NCI-H510A treated with DMSO at 0.1 percent for 48 hours (cell line): ENCODE data around the gene HDGFL3.

Experiments used
- DNase-seq: peaks from one replicate; lab custom pipeline; 2025; lab: John Stamatoyannopoulos, UW

Gene HDGFL3

DNA sequence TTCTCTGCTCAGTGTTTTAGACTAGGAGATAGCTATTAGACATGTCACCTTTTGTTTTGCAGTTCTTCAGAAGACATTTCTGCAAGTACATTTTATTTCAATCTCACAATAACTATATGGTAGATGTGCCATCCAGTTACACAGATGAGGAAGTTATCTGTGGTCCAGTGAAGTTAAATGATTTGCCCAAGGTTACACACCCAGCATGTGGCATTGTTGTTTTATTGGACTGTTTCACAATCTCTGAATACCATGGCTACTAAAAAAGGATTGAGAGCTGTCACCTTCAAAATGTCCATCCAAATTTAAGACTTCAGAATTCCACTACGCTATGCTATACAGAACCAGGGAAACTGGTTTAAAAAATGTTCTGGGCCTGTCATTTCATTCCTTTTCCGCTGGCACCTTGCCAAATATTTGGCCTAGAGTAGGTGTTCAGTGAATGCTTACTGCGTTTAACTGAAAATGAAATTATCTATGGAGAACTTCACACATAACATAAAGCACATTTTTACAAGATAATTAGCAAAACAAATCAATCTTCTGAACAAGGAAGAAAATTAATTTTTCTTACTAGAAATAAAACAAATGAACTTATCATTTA lies 80.0 kb downstream of the HDGFL3 start:
- DNase-seq: no peak

- DNase-seq: peak; percentile 2
These were observed 84.1 kb downstream of the HDGFL3 start for GRCh38 chr15:83123529-83123928.

- DNase-seq: no peak
These were observed 87.5 kb downstream of the HDGFL3 start for GRCh38 chr15:83119968-83120581.

GRCh38 chr15:83118968-83119367 lies 88.7 kb downstream of the HDGFL3 start:
- no peak for DNase-seq

GRCh38 chr15:83118291-83118827 lies 89.3 kb downstream of the HDGFL3 start:
- DNase-seq: no peak

DNA sequence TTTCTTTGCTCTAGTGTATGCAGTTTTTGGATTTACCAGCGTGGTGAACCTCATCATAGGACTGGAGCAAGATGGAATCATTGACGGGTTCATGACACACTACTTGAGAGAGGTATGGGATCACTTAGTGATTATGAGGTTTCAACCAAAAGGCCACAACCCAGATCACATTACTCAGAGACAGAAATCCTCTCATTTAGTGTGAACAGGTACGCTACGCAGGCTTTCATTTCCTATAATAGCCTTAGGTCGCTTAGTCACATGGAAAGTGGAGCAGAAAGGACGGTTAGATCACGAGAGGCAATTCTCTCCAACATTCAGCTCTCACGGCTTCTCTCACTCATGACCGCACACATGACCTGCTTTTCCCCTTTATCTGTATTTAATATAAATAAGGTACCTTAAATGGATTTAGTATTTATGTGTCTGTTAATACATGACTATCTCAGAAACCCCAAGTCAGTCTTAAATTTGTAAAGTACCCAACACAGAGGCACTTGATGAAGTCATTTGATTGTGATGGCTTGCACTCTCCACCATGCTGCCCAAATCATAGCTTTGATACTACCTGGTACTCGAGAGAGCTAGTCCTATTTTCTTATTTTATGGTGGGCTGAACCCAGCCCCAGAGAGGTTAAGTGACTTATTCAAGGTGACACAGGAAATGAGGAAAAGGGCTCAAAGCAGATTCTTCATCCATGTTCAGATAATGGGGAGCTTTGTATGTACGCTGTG lies 91.6 kb downstream of the HDGFL3 start:
- DNase-seq: no peak

- DNase-seq: no peak
These were observed 92.2 kb downstream of the HDGFL3 start for GRCh38 chr15:83115410-83115809.

GRCh38 chr15:83114856-83115255 lies 92.8 kb downstream of the HDGFL3 start:
- no peak for DNase-seq

DNA sequence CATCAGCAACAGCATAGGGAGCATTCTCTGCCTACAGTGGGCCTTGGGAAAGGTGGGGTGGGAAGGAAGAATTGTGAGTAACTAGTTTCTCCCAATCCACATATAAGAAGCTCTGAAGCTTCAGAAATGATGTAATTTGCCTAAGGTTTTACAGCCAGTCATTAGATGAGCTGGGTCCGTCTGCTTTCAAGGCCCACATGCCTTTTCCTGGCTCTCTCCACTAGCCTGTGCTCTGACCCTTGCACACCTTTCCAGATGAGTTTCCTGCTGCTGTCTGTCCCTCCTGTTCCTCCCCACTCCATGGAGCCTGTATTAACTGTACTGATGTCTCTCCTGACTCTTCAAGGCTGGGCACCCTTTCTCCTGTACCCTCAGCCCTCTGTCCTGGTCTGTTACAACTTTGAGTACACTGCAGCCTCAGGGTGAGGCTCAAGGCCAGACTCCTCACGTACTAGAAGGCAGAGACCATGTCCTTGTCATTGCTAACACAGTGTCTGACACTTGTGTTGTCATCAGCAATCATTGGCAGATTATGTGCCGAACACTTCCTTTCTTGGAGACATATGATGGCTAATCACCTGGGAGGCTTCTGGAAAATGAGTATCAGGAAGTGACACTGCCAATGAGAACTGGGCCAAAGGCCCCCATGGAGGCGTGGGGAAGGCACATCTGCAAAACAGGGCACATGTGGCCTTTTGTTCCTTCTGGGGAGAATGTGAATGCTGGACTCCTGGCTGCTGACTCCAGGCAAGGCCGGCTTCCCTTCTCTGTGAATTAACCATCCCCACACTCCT lies 93.5 kb downstream of the HDGFL3 start:
- no peak for DNase-seq

DNA sequence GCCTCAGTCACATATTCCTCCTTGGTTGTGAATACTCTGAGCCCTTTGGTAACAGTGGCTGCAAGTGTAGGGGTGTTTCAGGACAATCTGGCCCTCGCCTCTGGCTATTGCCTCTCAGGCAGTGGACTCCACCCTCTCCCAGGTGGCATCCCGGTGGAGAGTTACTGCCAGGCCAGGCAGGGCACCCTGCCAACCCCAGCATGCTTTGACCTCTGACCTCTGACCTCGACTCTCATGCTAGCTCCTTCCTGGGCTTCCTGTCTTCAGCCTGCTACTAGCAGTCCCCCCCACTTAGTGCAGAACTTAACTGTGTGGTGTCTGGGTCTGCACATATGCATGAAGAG lies 94.7 kb downstream of the HDGFL3 start:
- no peak for DNase-seq

GRCh38 chr15:83112233-83112955 lies 95.2 kb downstream of the HDGFL3 start:
- no peak for DNase-seq

GRCh38 chr15:83111149-83111548 lies 96.5 kb downstream of the HDGFL3 start:
- DNase-seq: no peak

- no peak for DNase-seq
These were observed 97.2 kb downstream of the HDGFL3 start for GRCh38 chr15:83110381-83110780.

DNA sequence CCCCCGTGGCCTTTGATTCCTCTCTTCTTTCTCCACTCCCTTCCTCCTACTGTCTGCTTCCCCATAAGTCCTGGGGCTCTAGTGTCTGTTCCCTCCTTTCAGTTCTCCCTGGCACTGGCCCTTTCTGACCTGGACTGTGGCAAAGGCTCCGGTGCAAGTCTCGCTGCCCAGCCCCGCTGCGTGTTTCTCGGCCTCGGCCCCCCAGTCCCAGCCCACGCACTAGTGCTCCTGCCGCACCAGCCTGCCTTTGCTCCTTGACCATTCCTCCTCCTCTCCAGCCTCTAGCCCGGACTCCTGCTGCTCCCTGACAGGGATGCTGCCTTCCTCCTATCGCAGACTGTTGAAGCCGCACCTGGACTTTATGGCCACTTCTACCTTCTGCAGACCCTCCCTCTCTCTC lies 98.1 kb downstream of the HDGFL3 start:
- DNase-seq: no peak

- peak; percentile 14 for DNase-seq
These were observed 99.1 kb downstream of the HDGFL3 start for GRCh38 chr15:83108266-83109219.

DNA sequence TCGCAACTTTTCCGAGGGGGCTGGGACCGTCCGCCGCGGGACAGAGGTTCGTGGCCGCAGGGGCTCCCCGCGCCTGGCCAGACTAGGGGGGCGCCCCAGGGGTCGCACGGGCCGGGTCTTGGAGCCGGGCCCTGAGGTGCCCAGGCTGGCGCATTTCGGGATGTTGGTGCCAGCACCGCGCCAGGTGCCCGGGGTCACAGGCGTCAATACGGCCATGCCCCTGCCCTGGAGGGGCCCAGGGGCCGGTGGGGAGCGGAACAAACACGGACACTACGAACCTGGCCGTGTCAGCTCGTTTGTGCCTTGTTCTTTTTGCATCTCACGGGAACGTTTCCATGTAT lies 99.8 kb downstream of the HDGFL3 start:
- no peak for DNase-seq

DNA sequence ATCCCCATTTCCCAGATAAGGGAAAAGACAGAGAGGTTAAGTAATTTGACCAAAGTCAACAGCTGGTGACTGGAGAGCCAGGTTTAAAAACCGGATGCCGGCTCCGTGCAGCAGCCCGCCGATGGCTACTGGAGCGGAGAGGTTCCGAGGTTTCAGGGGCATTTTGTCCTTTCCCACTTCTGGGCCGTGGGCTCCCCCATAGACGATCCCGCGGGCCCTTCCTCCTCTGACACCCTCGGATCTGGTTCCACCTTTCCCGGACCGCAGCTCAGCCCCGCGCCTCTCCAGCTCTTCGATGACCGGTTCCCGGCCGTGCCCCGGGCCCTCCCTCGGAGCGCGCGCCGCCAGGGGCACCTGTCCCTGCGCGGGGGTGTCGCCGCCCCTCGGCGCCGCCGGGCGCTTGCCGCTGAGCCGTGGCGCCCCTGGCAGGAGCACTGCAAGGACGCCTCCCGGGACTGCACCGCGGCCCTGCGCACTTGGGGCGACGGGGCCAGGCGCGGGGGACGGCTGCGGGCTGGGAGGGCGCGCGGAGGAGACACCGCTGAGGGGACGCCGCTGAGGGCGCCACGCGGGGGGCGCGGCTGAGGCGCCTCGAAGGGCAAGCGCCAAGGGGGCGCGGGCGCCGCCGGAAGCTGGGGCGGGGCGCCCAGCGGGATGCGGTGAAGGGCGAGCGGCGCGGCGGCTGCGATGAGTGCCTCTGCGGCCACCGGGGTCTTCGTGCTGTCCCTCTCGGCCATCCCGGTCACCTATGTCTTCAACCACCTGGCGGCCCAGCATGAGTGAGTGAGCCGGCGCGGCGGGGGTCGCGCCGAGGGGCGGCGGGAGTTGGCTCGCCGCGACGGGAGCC lies 100.4 kb downstream of the HDGFL3 start, which contains the start of gene TM6SF1:
Gene TM6SF1, plus strand, starts transcription at position 652 of the 847 bp plus-strand sequence. Its CDS starts 36 bp downstream, at position 688.
- no peak for DNase-seq

DNA sequence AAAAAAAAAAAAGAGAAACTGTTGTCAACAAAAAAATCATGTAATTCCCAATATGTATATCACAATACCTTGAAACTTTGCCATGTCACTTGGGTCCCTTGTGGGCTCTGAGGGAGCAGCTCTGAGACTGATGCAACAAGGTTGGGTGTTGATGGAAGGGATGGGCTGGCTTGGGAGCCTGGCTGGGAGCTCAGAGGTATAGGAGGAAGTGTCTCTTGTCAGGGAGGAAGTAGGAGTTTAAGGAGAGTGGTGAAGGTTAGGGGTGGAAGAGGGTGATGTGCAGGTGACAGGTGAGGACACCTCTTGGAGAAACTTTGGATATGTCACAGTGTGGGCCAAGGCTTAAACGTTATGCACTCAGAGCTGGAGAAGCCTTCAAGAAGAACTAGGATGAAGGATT lies 102.2 kb downstream of the HDGFL3 start:
- DNase-seq: no peak

GRCh38 chr15:83104141-83104540 lies 103.5 kb downstream of the HDGFL3 start:
- no peak for DNase-seq

GRCh38 chr15:83102346-83102745 lies 105.3 kb downstream of the HDGFL3 start:
- no peak for DNase-seq
